Bladder microvascular endothelial cell (primary cell): ENCODE measurements around the gene BANF1. TPM values are rescaled to one million over a fixed set of nuclear protein-coding genes. Genes with fewer than 3 reads are reported as not detected.

Source experiments
- total RNA-seq: library from RNA; depleted of rRNA; stranded (reverse); fragments of >200 nt; gene quantifications from 2 replicates; pipeline ENCODE4 v1.2.3, GENCODE V29; 2014

The BANF1 gene
- total RNA-seq, result 11.6 and 16.4 TPM in 2 replicates

GRCh38 chr11:66001942-66002647, at the start of gene BANF1, which contains the start of gene EIF1AD:
Gene BANF1, plus strand, starts transcription at chr11:66002503. Its CDS starts 748 bp downstream, at chr11:66003251.
Gene EIF1AD, minus strand, starts transcription at chr11:66002157. Its CDS starts 1,768 bp downstream, at chr11:66000389.

GRCh38 chr11:65961267-65962140, 40.8 kb upstream of the BANF1 start, which contains the start of gene SART1:
Gene SART1, plus strand, starts transcription at chr11:65961734. Its CDS starts 47 bp downstream, at chr11:65961781.

GRCh38 chr11:66011785-66012303, 9.5 kb downstream of the BANF1 start, which contains the start of gene CST6:
Gene CST6, plus strand, starts transcription at chr11:66012008. Its CDS starts 37 bp downstream, at chr11:66012045.

GRCh38 chr11:66026017-66026529, 23.8 kb downstream of the BANF1 start, which contains the start of gene CATSPER1:
Gene CATSPER1, minus strand, starts transcription at chr11:66026479. Its CDS starts 100 bp downstream, at chr11:66026379.

GRCh38 chr11:66048547-66049323, 46.4 kb downstream of the BANF1 start, which contains the start of gene GAL3ST3:
Gene GAL3ST3, minus strand, starts transcription at chr11:66049161. Its CDS starts 3,746 bp downstream, at chr11:66045415.

GRCh38 chr11:66051766-66052663, 49.7 kb downstream of the BANF1 start, which contains the start of gene SF3B2:
Gene SF3B2, plus strand, starts transcription at chr11:66052364. Its CDS starts 21 bp downstream, at chr11:66052385.

Other genes with a start within 250 kb of the BANF1 start
- 5.5 and 8.5 TPM in 2 replicates for gene AP5B1, start 221.5 kb upstream of the BANF1 start, total RNA-seq
- gene OVOL1, start 215.4 kb upstream of the BANF1 start, total RNA-seq, result not detected in 2 replicates
- gene SNX32, start 168.5 kb upstream of the BANF1 start, total RNA-seq, result under 0.01 and 0.50 TPM in 2 replicates
- 1,281 and 2,304 TPM in 2 replicates for gene CFL1, start 144.3 kb upstream of the BANF1 start, total RNA-seq
- gene MUS81, start 142.1 kb upstream of the BANF1 start, total RNA-seq, result 45.2 and 48.9 TPM in 2 replicates
- gene EFEMP2, start 129.7 kb upstream of the BANF1 start, total RNA-seq, result 11.2 and 26.1 TPM in 2 replicates
- under 0.01 TPM in 1 of 2 replicates, not detected in the other for gene CTSW, start 122.7 kb upstream of the BANF1 start, total RNA-seq
- 146 and 161 TPM in 2 replicates for gene FIBP, start 114.0 kb upstream of the BANF1 start, total RNA-seq
- gene CCDC85B, start 111.8 kb upstream of the BANF1 start, total RNA-seq, result 50.0 and 94.9 TPM in 2 replicates
- gene FOSL1, start 102.1 kb upstream of the BANF1 start, total RNA-seq, result 4.4 and 5.0 TPM in 2 replicates
- gene C11orf68, start 83.4 kb upstream of the BANF1 start, total RNA-seq, result 12.1 and 18.9 TPM in 2 replicates
- 104 and 157 TPM in 2 replicates for gene DRAP1, start 83.1 kb upstream of the BANF1 start, total RNA-seq
- not detected in 2 replicates for gene TSGA10IP, start 57.0 kb upstream of the BANF1 start, total RNA-seq
- 41.6 and 48.0 TPM in 2 replicates for gene SART1, start 40.8 kb upstream of the BANF1 start, total RNA-seq
- 24.6 and 46.3 TPM in 2 replicates for gene EIF1AD, start 346 bp upstream of the BANF1 start, total RNA-seq
- 0.49 and 1.1 TPM in 2 replicates for gene CST6, start 9.5 kb downstream of the BANF1 start, total RNA-seq
- gene CATSPER1, start 24.0 kb downstream of the BANF1 start, total RNA-seq, result 0.16 TPM in 1 of 2 replicates, not detected in the other
- 0.76 TPM in 1 of 2 replicates, not detected in the other for gene GAL3ST3, start 46.7 kb downstream of the BANF1 start, total RNA-seq
- gene SF3B2, start 49.9 kb downstream of the BANF1 start, total RNA-seq, result 74.0 and 88.3 TPM in 2 replicates
- gene PACS1, start 67.8 kb downstream of the BANF1 start, total RNA-seq, result 12.8 and 50.9 TPM in 2 replicates